ENCODE data around the gene PTGER2.

PTGER2 gene

DNA sequence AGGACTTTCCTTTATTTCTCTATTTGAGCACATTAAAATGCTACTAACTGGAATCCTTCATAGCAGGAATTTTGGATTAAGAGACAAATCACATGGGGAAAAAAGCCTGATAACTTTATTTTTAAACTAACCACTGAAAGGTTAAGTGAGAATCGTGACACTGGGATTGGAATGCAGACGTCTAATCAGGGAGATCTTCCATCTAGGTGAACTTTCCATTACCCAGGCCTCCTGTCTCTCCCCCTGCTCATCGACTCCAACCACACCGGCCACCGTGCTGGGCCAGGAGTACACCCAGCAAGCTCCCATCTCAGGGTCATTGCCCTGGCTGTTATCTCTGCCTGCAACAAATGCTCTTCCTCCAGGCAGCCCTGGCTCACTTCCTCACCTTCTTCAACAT lies 19.0 kb downstream of the PTGER2 start:
- no peak overlapping the region for H3K27ac ChIP-seq (ENCODE audit: low read depth, low read length, poor library complexity, severe bottlenecking)
- no peaks in the 10 kb centered on the region for H3K36me3 ChIP-seq (ENCODE audit: insufficient read depth, low read length)
- no peaks in the 10 kb centered on the region for H3K9me3 ChIP-seq (ENCODE audit: low read length)
- H3K27me3 ChIP-seq (ENCODE audit: insufficient read depth, low read length) = no peaks in the 10 kb centered on the region; the same call in 1 of the 2 replicates
- H3K4me1 ChIP-seq (ENCODE audit: insufficient read depth, low read length, severe bottlenecking) = no peaks in the 10 kb centered on the region
- no peaks in the 10 kb centered on the region for H3F3A ChIP-seq (ENCODE audit: insufficient read depth, low read length)
- TF ChIP-seq, protein P1, sequence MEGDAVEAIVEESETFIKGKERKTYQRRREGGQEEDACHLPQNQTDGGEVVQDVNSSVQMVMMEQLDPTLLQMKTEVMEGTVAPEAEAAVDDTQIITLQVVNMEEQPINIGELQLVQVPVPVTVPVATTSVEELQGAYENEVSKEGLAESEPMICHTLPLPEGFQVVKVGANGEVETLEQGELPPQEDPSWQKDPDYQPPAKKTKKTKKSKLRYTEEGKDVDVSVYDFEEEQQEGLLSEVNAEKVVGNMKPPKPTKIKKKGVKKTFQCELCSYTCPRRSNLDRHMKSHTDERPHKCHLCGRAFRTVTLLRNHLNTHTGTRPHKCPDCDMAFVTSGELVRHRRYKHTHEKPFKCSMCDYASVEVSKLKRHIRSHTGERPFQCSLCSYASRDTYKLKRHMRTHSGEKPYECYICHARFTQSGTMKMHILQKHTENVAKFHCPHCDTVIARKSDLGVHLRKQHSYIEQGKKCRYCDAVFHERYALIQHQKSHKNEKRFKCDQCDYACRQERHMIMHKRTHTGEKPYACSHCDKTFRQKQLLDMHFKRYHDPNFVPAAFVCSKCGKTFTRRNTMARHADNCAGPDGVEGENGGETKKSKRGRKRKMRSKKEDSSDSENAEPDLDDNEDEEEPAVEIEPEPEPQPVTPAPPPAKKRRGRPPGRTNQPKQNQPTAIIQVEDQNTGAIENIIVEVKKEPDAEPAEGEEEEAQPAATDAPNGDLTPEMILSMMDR (IDR thresholded peaks at IDR 0.05; ENCODE audit: low read length) = no peak
- TF ChIP-seq EZH2 (IDR thresholded peaks at IDR 0.05; ENCODE audit: borderline replicate concordance, low read length) = no peak
- no peak overlapping the region for H3K4me3 ChIP-seq (ENCODE audit: low read depth, low read length, poor library complexity, severe bottlenecking)
- H4K20me1 ChIP-seq (ENCODE audit: insufficient read depth, low read length) = no peaks in the 10 kb centered on the region
- H3K9me2 ChIP-seq (ENCODE audit: low read depth, low read length) = no peaks in the 10 kb centered on the region
- H3K9ac ChIP-seq (ENCODE audit: low read length) = no peak overlapping the region
- H3K79me2 ChIP-seq (ENCODE audit: insufficient read depth, low read length) = no peaks in the 10 kb centered on the region
- no peak overlapping the region for H3K4me2 ChIP-seq (ENCODE audit: low read length)
- H2AFZ ChIP-seq (ENCODE audit: low read length) = no peak overlapping the region

DNA sequence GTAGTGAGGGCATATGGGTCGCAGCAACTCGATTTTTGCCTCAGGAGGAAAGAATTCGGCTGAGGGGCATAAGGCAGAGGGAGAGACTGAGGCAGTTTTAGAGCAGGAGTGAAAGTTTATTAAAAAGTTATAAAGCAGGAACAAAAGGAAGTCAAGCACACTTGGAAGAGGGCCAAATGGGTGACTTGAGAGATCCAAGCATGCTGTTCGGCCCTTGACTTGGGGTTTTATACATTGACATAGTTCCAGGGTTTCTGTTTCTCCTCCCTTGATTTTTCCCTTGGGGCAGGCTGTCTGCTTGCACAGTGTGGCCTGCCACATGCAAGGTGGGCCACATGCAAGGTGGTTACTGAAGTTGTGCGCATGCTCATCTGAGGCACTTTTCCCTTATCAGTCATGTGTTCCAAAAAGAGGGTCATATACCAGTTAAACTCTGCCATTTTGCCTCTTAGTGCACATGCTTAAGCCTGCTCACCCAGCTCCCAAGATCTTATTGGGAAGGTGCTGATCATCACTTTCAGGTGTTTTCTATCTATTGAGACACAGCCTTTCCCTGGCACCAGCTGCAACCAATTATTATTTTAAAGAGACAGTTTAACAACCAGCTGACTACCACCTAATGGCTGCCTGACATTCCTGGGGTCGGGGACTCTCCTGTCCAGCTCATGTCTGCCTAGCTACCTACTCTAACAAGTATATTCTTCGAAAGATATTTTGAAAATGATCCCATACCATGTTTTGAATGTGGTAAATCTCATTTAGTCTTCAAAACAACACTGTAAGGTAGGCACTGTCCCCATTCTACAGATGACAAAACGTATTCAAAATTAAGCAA lies 19.9 kb downstream of the PTGER2 start:
- no peaks in the 10 kb centered on the region for H3K9me3 ChIP-seq (ENCODE audit: low read length)
- no peak overlapping the region for H3K27ac ChIP-seq (ENCODE audit: low read depth, low read length, poor library complexity, severe bottlenecking)
- H3K9me2 ChIP-seq (ENCODE audit: low read depth, low read length) = no peaks in the 10 kb centered on the region
- TF ChIP-seq, protein P1 (IDR thresholded peaks at IDR 0.05; ENCODE audit: low read length) = no peak
- TF ChIP-seq EZH2 (IDR thresholded peaks at IDR 0.05; ENCODE audit: borderline replicate concordance, low read length) = no peak
- H3K79me2 ChIP-seq (ENCODE audit: insufficient read depth, low read length) = no peaks in the 10 kb centered on the region
- H3K36me3 ChIP-seq (ENCODE audit: insufficient read depth, low read length) = no peaks in the 10 kb centered on the region
- H3K4me3 ChIP-seq (ENCODE audit: low read depth, low read length, poor library complexity, severe bottlenecking) = no peak overlapping the region
- no peaks in the 10 kb centered on the region; the same call in 1 of the 2 replicates for H3K27me3 ChIP-seq (ENCODE audit: insufficient read depth, low read length)
- no peaks in the 10 kb centered on the region for H3K4me1 ChIP-seq (ENCODE audit: insufficient read depth, low read length, severe bottlenecking)
- no peaks in the 10 kb centered on the region for H4K20me1 ChIP-seq (ENCODE audit: insufficient read depth, low read length)
- H3K9ac ChIP-seq (ENCODE audit: low read length) = no peak overlapping the region
- H3K4me2 ChIP-seq (ENCODE audit: low read length) = no peak overlapping the region
- no peak overlapping the region for H2AFZ ChIP-seq (ENCODE audit: low read length)
- no peaks in the 10 kb centered on the region for H3F3A ChIP-seq (ENCODE audit: insufficient read depth, low read length)

DNA sequence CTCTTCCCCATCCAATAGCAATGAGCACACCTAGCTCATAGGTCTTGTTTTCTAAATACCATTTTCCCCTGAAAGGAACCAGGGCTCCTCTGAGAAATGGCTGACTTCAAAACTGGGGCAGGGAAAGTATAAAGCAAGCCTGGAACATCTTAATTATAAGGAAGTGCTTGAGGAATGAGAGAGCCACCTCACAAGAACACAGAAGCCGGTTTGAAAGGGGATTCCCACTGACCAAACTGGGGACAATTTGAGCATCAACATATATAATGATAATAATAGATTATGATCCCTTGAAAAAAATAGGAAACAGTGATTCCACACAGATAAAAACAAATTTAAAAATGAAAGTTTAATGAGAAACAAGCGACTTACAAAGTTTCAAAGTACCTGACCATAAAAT lies 22.1 kb downstream of the PTGER2 start:
- no peak for TF ChIP-seq EZH2 (IDR thresholded peaks at IDR 0.05; ENCODE audit: borderline replicate concordance, low read length)
- TF ChIP-seq, protein P1 (IDR thresholded peaks at IDR 0.05; ENCODE audit: low read length) = no peak
- Histone ChIP-seq H3K9me2 (ENCODE audit: low read depth, low read length) (no peaks in the 10 kb centered on the region), H3K27me3 (ENCODE audit: insufficient read depth, low read length) (no peaks in the 10 kb centered on the region), H2AFZ (ENCODE audit: low read length) (no peak overlapping the region), H4K20me1 (ENCODE audit: insufficient read depth, low read length) (no peaks in the 10 kb centered on the region), H3K79me2 (ENCODE audit: insufficient read depth, low read length) (no peaks in the 10 kb centered on the region), H3K9me3 (ENCODE audit: low read length) (no peaks in the 10 kb centered on the region), H3K4me1 (ENCODE audit: insufficient read depth, low read length, severe bottlenecking) (no peaks in the 10 kb centered on the region), H3K36me3 (ENCODE audit: insufficient read depth, low read length) (no peaks in the 10 kb centered on the region), H3F3A (ENCODE audit: insufficient read depth, low read length) (no peaks in the 10 kb centered on the region), H3K4me2 (ENCODE audit: low read length) (no peak overlapping the region), H3K27ac (ENCODE audit: low read depth, low read length, poor library complexity, severe bottlenecking) (no peak overlapping the region), H3K9ac (ENCODE audit: low read length) (no peak overlapping the region), H3K4me3 (ENCODE audit: low read depth, low read length, poor library complexity, severe bottlenecking) (no peak overlapping the region)
